ENCODE results near the gene ATP9A. TPM values are rescaled to one million over a fixed set of nuclear protein-coding genes. Genes with fewer than 3 reads are reported as not detected.

Gene ATP9A
- total and polyA plus RNA-seq, 2 of the 4 experiments (the other 2 are of a cell fraction) = 10.6 to 22.4 TPM

- Histone ChIP-seq H3K27ac (ENCODE audit: insufficient read depth, low read length) (no peak overlapping the region), H2BK15ac (ENCODE audit: low read depth, low read length) (no peak overlapping the region), H2BK120ac (ENCODE audit: low read depth, low read length) (no peak overlapping the region), H3K36me3 (ENCODE audit: control insufficient read depth, insufficient read depth, low read length) (no peaks in the 10 kb centered on the region), H3K9me3 (ENCODE audit: control insufficient read depth, insufficient read depth, low read length) (no peaks in the 10 kb centered on the region), H4K91ac (ENCODE audit: insufficient read depth, low read depth, low read length) (no peak overlapping the region), H3K79me1 (ENCODE audit: low read depth in 1 of 2, low read length in 2 of 2) (peaks cover 7 to 34% of the 10 kb centered on the region in 2 experiments; a peak in 2 of 4 replicates), H3K56ac (ENCODE audit: extremely low read depth, insufficient read depth, low read length) (no peak overlapping the region), H4K5ac (ENCODE audit: low read depth, low read length) (no peak overlapping the region), H3K4me3 (ENCODE audit: insufficient read depth, low read depth, low read length) (no peak overlapping the region), H3K18ac (ENCODE audit: low read depth, low read length) (no peak overlapping the region), H3K27me3 (ENCODE audit: control insufficient read depth, insufficient read depth, low read length) (no peaks in the 10 kb centered on the region), H3K4me1 (ENCODE audit: control insufficient read depth, insufficient read depth, low read length) (no peaks in the 10 kb centered on the region; the same call in 1 of the 2 replicates), H2BK20ac (ENCODE audit: low read depth, low read length) (no peak overlapping the region), H4K20me1 (ENCODE audit: insufficient read depth, low read length) (peaks cover 4% of the 10 kb centered on the region; the same call in 1 of the 2 replicates), H2BK5ac (ENCODE audit: low read depth, low read length, poor library complexity, severe bottlenecking) (no peak overlapping the region), H3K4me2 (ENCODE audit: low read depth, low read length) (no peak overlapping the region), H4K8ac (ENCODE audit: low read depth in 2 of 2, low read length in 2 of 2) (no peak overlapping the region), H3K9me1 (ENCODE audit: insufficient read depth, low read length) (peaks cover 8% of the 10 kb centered on the region; the same call in 1 of the 2 replicates), H2AK9ac (replicated peaks; ENCODE audit: low read depth, low read length, poor library complexity) (no peak overlapping the region), H3K9ac (ENCODE audit: low read depth, low read length) (no peak overlapping the region), H3K14ac (replicated peaks; ENCODE audit: low read depth, low read length) (no peak overlapping the region), H3K23ac (ENCODE audit: low read depth, low read length) (no peak overlapping the region), H2AFZ (replicated peaks; ENCODE audit: low read length, poor library complexity) (no peak overlapping the region), H2AK5ac (ENCODE audit: low read depth, low read length) (no peak overlapping the region), H3K4ac (ENCODE audit: low read depth, low read length) (no peak overlapping the region)
- in situ Hi-C loops (cut with MboI; ENCODE audit: low sequenced_read_pairs) = no loop called here
- intact Hi-C loops (cut with micrococcal nuclease) = no loop called here
- CTCF ChIA-PET = no interaction called here
- 100% methylated on average over 1 of the region's 9 CpGs; no CpG with 5 or more reads in 1 of the 2 experiments for WGBS, 2 experiments (ENCODE audit: extremely low coverage in 2 of 2, insufficient read length in 1 of 2)
- no TSS peak for BruUV-seq (replicated peaks)
- TF ChIP-seq CEBPB (IDR thresholded peaks at IDR 0.05; ENCODE audit: low read depth, low read length) (no peak), RFX5 (IDR thresholded peaks at IDR 0.05; ENCODE audit: low read depth, low read length) (no peak), MAZ (IDR thresholded peaks at IDR 0.05; ENCODE audit: borderline replicate concordance, low read depth, low read length) (no peak), BHLHE40 (IDR thresholded peaks at IDR 0.05; ENCODE audit: low read depth, low read length) (no peak), SMC3 (IDR thresholded peaks at IDR 0.05; ENCODE audit: low read depth, low read length) (no peak), POLR2A (IDR thresholded peaks at IDR 0.05; ENCODE audit: low read depth, low read length) (no peak), CHD1 (IDR thresholded peaks at IDR 0.05; ENCODE audit: low read depth, low read length) (no peak), MXI1 (IDR thresholded peaks at IDR 0.05; ENCODE audit: borderline replicate concordance, low read depth, low read length) (no peak), CTCF (conservative IDR thresholded peaks at IDR 0.05; ENCODE audit: low read depth, low read length) (no peak), ELK1 (IDR thresholded peaks at IDR 0.05; ENCODE audit: borderline replicate concordance, low read depth, low read length) (no peak), MAFK (IDR thresholded peaks at IDR 0.05; ENCODE audit: low read depth, low read length) (no peak), RCOR1 (IDR thresholded peaks at IDR 0.05; ENCODE audit: insufficient replicate concordance, low read length) (no peak), RAD21 (IDR thresholded peaks at IDR 0.05; ENCODE audit: low read length) (no peak), USF2 (IDR thresholded peaks at IDR 0.05; ENCODE audit: low read depth, low read length) (no peak), FOS (IDR thresholded peaks at IDR 0.05; ENCODE audit: low read depth, low read length) (no peak), NFE2L2 (IDR thresholded peaks at IDR 0.05; ENCODE audit: low read depth, low read length) (no peak)
- no peak for ATAC-seq (ENCODE audit: low read depth)
- POLR2A ChIA-PET (ENCODE audit: unreplicated experiment) = no interaction called here
- dilution Hi-C loops (cut with HindIII; ENCODE audit: low sequenced_read_pairs, unreplicated experiment) = no loop called here
- DNase-seq = no peak
These were observed 47.8 kb downstream of the ATP9A start for GRCh38 chr20:51720384-51720783.
